ENCODE measurements around the gene RBM47. TPM values are rescaled to one million over a fixed set of nuclear protein-coding genes. Genes with fewer than 3 reads are reported as not detected.

RBM47 gene
- total RNA-seq, result 1 to 10 TPM; 1.5 TPM
- under 1 TPM; 0.10 to 0.26 TPM for polyA plus RNA-seq

- ChIA-PET POLR2A (ENCODE audit: partially characterized antibody) (interaction anchor here (0.7 kb wide), 1 partner anchor 86 kb away, joined by 3 read pairs; no protein-coding TSS in a partner anchor), CTCF (ENCODE audit: partially characterized antibody) (no interaction called here)
- H3K4me3 ChIP-seq (ENCODE audit: low read length in 2 of 2), result peak within 1 kb of the TSS; percentile 23 to 47
- H3K27me3 ChIP-seq (ENCODE audit: insufficient read depth, low read length), result peaks cover 4% of the 10 kb centered on the region
- intact Hi-C loops (cut with micrococcal nuclease), result no loop called here
- H3K9me3 ChIP-seq (ENCODE audit: control insufficient read depth in 1 of 2, low read length in 2 of 2), result no peaks in the 10 kb centered on the region
- H3K4me3 Mint-ChIP-seq, result peak within 1 kb of the TSS; percentile 47 to 85 (median 80)
- H3K36me3 ChIP-seq (ENCODE audit: insufficient read depth, low read length), result no peaks in the 10 kb centered on the region
- peaks cover 8% of the 10 kb centered on the region for H3K4me1 ChIP-seq (ENCODE audit: insufficient read depth, low read length)
- peak within 1 kb of the TSS in 2 of 7 donors; percentile 39 to 48 for H3K27ac Mint-ChIP-seq
- peaks cover 6 to 15% (median 12%) of the 10 kb centered on the region in 4 donors for H3K4me1 Mint-ChIP-seq
- no peaks in the 10 kb centered on the region for H3K9me3 Mint-ChIP-seq
- H3K27me3 Mint-ChIP-seq, result peaks cover 27 to 35% of the 10 kb centered on the region in 2 donors
- no peak within 1 kb of the TSS for H3K27ac ChIP-seq (ENCODE audit: low read depth, low read length)
- peak in 1 of 5 donors; percentile 5 for DNase-seq
- no peaks in the 10 kb centered on the region for H3K36me3 Mint-ChIP-seq
Measured at GRCh38 chr4:40629401-40630334, at the start of gene RBM47. RBM47 (minus strand) TSS chr4:40629864; CDS start chr4:40438893, 190,971 bp downstream.

- Histone ChIP-seq H3K9me3 (ENCODE audit: control insufficient read depth in 1 of 2, low read length in 2 of 2) (no peaks in the 10 kb centered on the region), H3K4me3 (ENCODE audit: low read length in 2 of 2) (no peak overlapping the region), H3K27me3 (ENCODE audit: insufficient read depth, low read length) (no peaks in the 10 kb centered on the region), H3K27ac (ENCODE audit: low read depth, low read length) (no peak overlapping the region), H3K4me1 (ENCODE audit: insufficient read depth, low read length) (peaks cover 2% of the 10 kb centered on the region), H3K36me3 (ENCODE audit: insufficient read depth, low read length) (no peaks in the 10 kb centered on the region)
- Mint-ChIP-seq H3K9me3 (peaks cover 0 to 2% (median 0%) of the 10 kb centered on the region in 8 donors), H3K4me3 (no peak overlapping the region), H3K27ac (no peak overlapping the region), H3K4me1 (peaks cover 4 to 6% (median 5%) of the 10 kb centered on the region in 4 donors), H3K27me3 (no peaks in the 10 kb centered on the region), H3K36me3 (no peaks in the 10 kb centered on the region)
- ChIA-PET POLR2A (ENCODE audit: partially characterized antibody) (no interaction called here), CTCF (ENCODE audit: partially characterized antibody) (interaction anchor here (0.6 kb wide), 1 partner anchor 33 kb away, joined by 3 read pairs; no protein-coding TSS in a partner anchor)
- DNase-seq, result no peak
- intact Hi-C loops (cut with micrococcal nuclease), result no loop called here
Measured at GRCh38 chr4:40678421-40678820, 48.8 kb upstream of the RBM47 start.

- DNase-seq, result no peak
- Mint-ChIP-seq H3K4me1 (peaks cover 17 to 26% (median 22%) of the 10 kb centered on the region in 4 donors), H3K36me3 (no peaks in the 10 kb centered on the region), H3K27ac (no peak overlapping the region), H3K4me3 (no peak overlapping the region), H3K9me3 (peaks cover 0 to 2% (median 0%) of the 10 kb centered on the region in 8 donors), H3K27me3 (no peaks in the 10 kb centered on the region)
- POLR2A ChIA-PET (ENCODE audit: partially characterized antibody), result no interaction called here
- H3K4me1 ChIP-seq (ENCODE audit: insufficient read depth, low read length), result peaks cover 21% of the 10 kb centered on the region
- no peak overlapping the region for H3K27ac ChIP-seq (ENCODE audit: low read depth, low read length)
- H3K27me3 ChIP-seq (ENCODE audit: insufficient read depth, low read length), result no peaks in the 10 kb centered on the region
- no peaks in the 10 kb centered on the region for H3K9me3 ChIP-seq (ENCODE audit: control insufficient read depth in 1 of 2, low read length in 2 of 2)
- intact Hi-C loops (cut with micrococcal nuclease), result no loop called here
- H3K36me3 ChIP-seq (ENCODE audit: insufficient read depth, low read length), result no peaks in the 10 kb centered on the region
- H3K4me3 ChIP-seq (ENCODE audit: low read length in 2 of 2), result no peak overlapping the region
- CTCF ChIA-PET (ENCODE audit: partially characterized antibody), result no interaction called here
Measured at GRCh38 chr4:40675166-40675565, 45.5 kb upstream of the RBM47 start.

- Histone ChIP-seq H3K4me1 (ENCODE audit: insufficient read depth, low read length) (peaks cover 21% of the 10 kb centered on the region), H3K27ac (ENCODE audit: low read depth, low read length) (peak overlapping the region; percentile 25), H3K9me3 (ENCODE audit: control insufficient read depth in 1 of 2, low read length in 2 of 2) (no peaks in the 10 kb centered on the region), H3K36me3 (ENCODE audit: insufficient read depth, low read length) (no peaks in the 10 kb centered on the region), H3K4me3 (ENCODE audit: low read length in 2 of 2) (peak overlapping the region in 1 of 2 donors; percentile 42), H3K27me3 (ENCODE audit: insufficient read depth, low read length) (no peaks in the 10 kb centered on the region)
- DNase-seq, result peak; percentile 60 to 79 (median 68)
- POLR2A ChIA-PET (ENCODE audit: partially characterized antibody), result interaction anchor here (0.6 kb wide), 1 partner anchor 496 kb away, joined by 3 read pairs; no protein-coding TSS in a partner anchor
- Mint-ChIP-seq H3K36me3 (no peaks in the 10 kb centered on the region), H3K27ac (peak overlapping the region; percentile 74 to 95 (median 89)), H3K27me3 (no peaks in the 10 kb centered on the region), H3K4me3 (peak overlapping the region in 7 of 8 donors; percentile 33 to 81 (median 65)), H3K9me3 (peaks cover 0 to 2% (median 0%) of the 10 kb centered on the region in 8 donors), H3K4me1 (peaks cover 17 to 26% (median 22%) of the 10 kb centered on the region in 4 donors)
- intact Hi-C loops (cut with micrococcal nuclease), result no loop called here
- CTCF ChIA-PET (ENCODE audit: partially characterized antibody), result interaction anchor here (0.6 to 1.0 kb wide), 2 partner anchors 9 to 101 kb away, joined by 4 read pairs; no protein-coding TSS in a partner anchor
Measured at GRCh38 chr4:40672528-40673522, 43.2 kb upstream of the RBM47 start.

- Mint-ChIP-seq H3K9me3 (peaks cover 0 to 2% (median 0%) of the 10 kb centered on the region in 8 donors), H3K36me3 (no peaks in the 10 kb centered on the region), H3K27ac (no peak overlapping the region), H3K4me3 (no peak overlapping the region), H3K27me3 (no peaks in the 10 kb centered on the region), H3K4me1 (peaks cover 16 to 26% (median 21%) of the 10 kb centered on the region in 4 donors)
- no peak overlapping the region for H3K27ac ChIP-seq (ENCODE audit: low read depth, low read length)
- no peak overlapping the region for H3K4me3 ChIP-seq (ENCODE audit: low read length in 2 of 2)
- no peaks in the 10 kb centered on the region for H3K9me3 ChIP-seq (ENCODE audit: control insufficient read depth in 1 of 2, low read length in 2 of 2)
- intact Hi-C loops (cut with micrococcal nuclease), result no loop called here
- no peaks in the 10 kb centered on the region for H3K27me3 ChIP-seq (ENCODE audit: insufficient read depth, low read length)
- ChIA-PET CTCF (ENCODE audit: partially characterized antibody) (no interaction called here), POLR2A (ENCODE audit: partially characterized antibody) (no interaction called here)
- DNase-seq, result no peak
- no peaks in the 10 kb centered on the region for H3K36me3 ChIP-seq (ENCODE audit: insufficient read depth, low read length)
- H3K4me1 ChIP-seq (ENCODE audit: insufficient read depth, low read length), result peaks cover 21% of the 10 kb centered on the region
Measured at GRCh38 chr4:40669504-40669903, 39.8 kb upstream of the RBM47 start.

- H3K27ac Mint-ChIP-seq, result no peak overlapping the region
- no peak overlapping the region for H3K4me3 Mint-ChIP-seq
- ChIA-PET CTCF (ENCODE audit: partially characterized antibody) (no interaction called here), POLR2A (ENCODE audit: partially characterized antibody) (no interaction called here)
- Histone ChIP-seq H3K27ac (ENCODE audit: low read depth, low read length) (no peak overlapping the region), H3K36me3 (ENCODE audit: insufficient read depth, low read length) (no peaks in the 10 kb centered on the region), H3K4me1 (ENCODE audit: insufficient read depth, low read length) (no peaks in the 10 kb centered on the region), H3K27me3 (ENCODE audit: insufficient read depth, low read length) (no peaks in the 10 kb centered on the region), H3K4me3 (ENCODE audit: low read length in 2 of 2) (no peak overlapping the region), H3K9me3 (ENCODE audit: control insufficient read depth in 1 of 2, low read length in 2 of 2) (no peaks in the 10 kb centered on the region)
- H3K9me3 Mint-ChIP-seq, result no peaks in the 10 kb centered on the region
- H3K36me3 Mint-ChIP-seq, result no peaks in the 10 kb centered on the region
- no peaks in the 10 kb centered on the region for H3K4me1 Mint-ChIP-seq
- intact Hi-C loops (cut with micrococcal nuclease), result no loop called here
- no peaks in the 10 kb centered on the region for H3K27me3 Mint-ChIP-seq
- DNase-seq, result no peak
Measured at GRCh38 chr4:40665842-40666241, 36.2 kb upstream of the RBM47 start.
